Hepatocyte (in vitro differentiated cells): ENCODE data around the gene PCDH7.

Experiments used
- CTCF ChIP-seq: fragments of 200-600 bp; sonication (generic); IDR thresholded peaks from 2 replicates; pipeline ENCODE4 v1.5.1; 2016; ENCODE audit warnings: antibody characterized with exemption, mild to moderate bottlenecking; ENCODE audit not compliant: poor library complexity
- EZH2 ChIP-seq: fragments of 200-600 bp; sonication (generic); IDR thresholded peaks from 2 replicates; pipeline ENCODE4 v1.6.1; 2016; ENCODE audit warnings: antibody characterized with exemption, mild to moderate bottlenecking, borderline replicate concordance
- EZH2phosphoT487 ChIP-seq: fragments of 200-600 bp; sonication (generic); IDR thresholded peaks from one replicate; pipeline ENCODE4 v1.6.1; 2018; ENCODE audit warnings: antibody characterized with exemption, mild to moderate bottlenecking, low read depth, moderate library complexity; ENCODE audit not compliant: unreplicated experiment, severe bottlenecking

GRCh38 chr4:30755346-30755745 is 35.2 kb downstream of the PCDH7 start:
- TF ChIP-seq CTCF, result no peak
- no peak for TF ChIP-seq EZH2
- no peak for TF ChIP-seq EZH2phosphoT487
